K562 treated with DMSO at 1 percent for 24 hours (cell line): Measurements from ENCODE around the gene MAGI1. TPM values are rescaled to one million over a fixed set of nuclear protein-coding genes. Genes with fewer than 3 reads are reported as not detected.

ENCODE experiments used
- total RNA-seq: library from RNA; unstranded; fragments of 300-600 nt; gene quantifications from 2 replicates; pipeline ENCODE4 v1.2.3, GENCODE V29; 2022; ENCODE audit warnings: low read depth; ENCODE audit not compliant: insufficient read depth

The MAGI1 gene
- total RNA-seq, result 12.6 and 15.1 TPM in 2 replicates

GRCh38 chr3:66038726-66039589 is at the start of gene MAGI1:
MAGI1 (minus strand) TSS chr3:66038918; CDS start chr3:66038308, 610 bp downstream.

Other genes with a start within 250 kb of the MAGI1 start
- gene SLC25A26, start 182.1 kb upstream of the MAGI1 start, total RNA-seq, result 8.3 and 10.8 TPM in 2 replicates